Kidney epithelial cell (primary cell): ENCODE measurements around the gene NIT1. TPM values are rescaled to one million over a fixed set of nuclear protein-coding genes. Genes with fewer than 3 reads are reported as not detected.
"Not testable (repeated sequence)": the region's sequence is repeated elsewhere in the genome, so short reads cannot be mapped to it uniquely, and the experiment has no call there.

Source experiments
- DNase-seq: peaks from one replicate; pipeline ENCODE4 v3.0.0-alpha.2; 2010; ENCODE audit warnings: low read depth
- H3K27me3 ChIP-seq: 2 replicates; pipeline ENCODE4 v1.6.0; 2011; ENCODE audit warnings: low read length; ENCODE audit not compliant: control insufficient read depth, insufficient read depth
- H3K36me3 ChIP-seq: 2 replicates; pipeline ENCODE4 v1.5.1; 2011; ENCODE audit warnings: low read length; ENCODE audit not compliant: control insufficient read depth, insufficient read depth
- H3K4me3 ChIP-seq: 2 replicates; pipeline ENCODE4 v1.5.1; 2011; ENCODE audit warnings: low read depth, mild to moderate bottlenecking, control low read depth, low read length
- total RNA-seq: library from RNA; depleted of rRNA; stranded (reverse); fragments of >200 nt; gene quantifications from 2 replicates; pipeline ENCODE4 v1.2.3, GENCODE V29; 2015
- TF ChIP-seq, protein P1 (sequence below): IDR thresholded peaks from 2 replicates; pipeline ENCODE4 v1.5.1; 2011; ENCODE audit warnings: mild to moderate bottlenecking, moderate library complexity, low read length, control low read depth, inconsistent platforms; ENCODE audit not compliant: insufficient read depth, poor library complexity, severe bottlenecking

NIT1 gene
- total RNA-seq, 1 donor from 2014 or later = 35.8 TPM

DNA sequence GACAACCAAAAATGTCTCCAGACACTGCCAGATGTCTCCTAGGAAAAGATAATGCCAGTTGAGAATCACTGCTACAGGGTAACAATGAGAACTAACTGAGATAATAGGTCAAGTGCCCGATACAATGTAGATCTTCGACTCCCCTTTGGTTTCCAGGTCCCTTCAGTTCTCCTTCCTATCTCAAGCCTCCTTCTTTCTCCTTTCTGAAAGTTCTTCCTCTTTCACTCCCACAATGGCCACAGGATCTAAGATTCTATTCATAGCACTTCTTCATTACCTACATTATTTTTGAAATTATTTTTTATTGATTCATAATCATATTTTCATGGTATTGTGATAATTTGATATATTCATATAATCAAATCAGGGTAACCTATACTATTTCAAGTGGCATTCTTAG is 6.4 kb upstream of the NIT1 start:
- no peak overlapping the region for H3K4me3 ChIP-seq
- TF ChIP-seq, protein P1, sequence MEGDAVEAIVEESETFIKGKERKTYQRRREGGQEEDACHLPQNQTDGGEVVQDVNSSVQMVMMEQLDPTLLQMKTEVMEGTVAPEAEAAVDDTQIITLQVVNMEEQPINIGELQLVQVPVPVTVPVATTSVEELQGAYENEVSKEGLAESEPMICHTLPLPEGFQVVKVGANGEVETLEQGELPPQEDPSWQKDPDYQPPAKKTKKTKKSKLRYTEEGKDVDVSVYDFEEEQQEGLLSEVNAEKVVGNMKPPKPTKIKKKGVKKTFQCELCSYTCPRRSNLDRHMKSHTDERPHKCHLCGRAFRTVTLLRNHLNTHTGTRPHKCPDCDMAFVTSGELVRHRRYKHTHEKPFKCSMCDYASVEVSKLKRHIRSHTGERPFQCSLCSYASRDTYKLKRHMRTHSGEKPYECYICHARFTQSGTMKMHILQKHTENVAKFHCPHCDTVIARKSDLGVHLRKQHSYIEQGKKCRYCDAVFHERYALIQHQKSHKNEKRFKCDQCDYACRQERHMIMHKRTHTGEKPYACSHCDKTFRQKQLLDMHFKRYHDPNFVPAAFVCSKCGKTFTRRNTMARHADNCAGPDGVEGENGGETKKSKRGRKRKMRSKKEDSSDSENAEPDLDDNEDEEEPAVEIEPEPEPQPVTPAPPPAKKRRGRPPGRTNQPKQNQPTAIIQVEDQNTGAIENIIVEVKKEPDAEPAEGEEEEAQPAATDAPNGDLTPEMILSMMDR = no peak
- H3K27me3 ChIP-seq = no peaks in the 10 kb centered on the region
- DNase-seq = no peak
- no peaks in the 10 kb centered on the region for H3K36me3 ChIP-seq

DNA sequence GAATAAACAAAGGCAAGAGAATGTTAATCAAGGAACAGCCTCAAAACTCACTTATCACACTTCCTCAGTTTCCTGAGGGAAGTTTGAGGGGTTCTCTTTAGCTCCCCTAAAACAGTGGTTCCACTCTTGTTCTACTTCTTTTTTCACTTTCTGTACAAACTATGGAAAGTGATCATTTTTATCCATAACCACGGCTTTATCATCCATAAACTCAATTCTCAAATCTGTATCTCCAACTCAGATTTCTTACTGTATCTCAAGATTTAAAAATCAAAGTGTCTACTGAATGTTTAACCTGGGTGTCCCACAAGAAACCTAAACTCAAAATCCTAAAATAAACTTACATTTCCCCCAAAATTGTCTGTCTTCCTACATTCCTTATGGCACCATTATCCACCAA is 4.0 kb upstream of the NIT1 start:
- TF ChIP-seq, protein P1 = no peak
- DNase-seq = no peak
- H3K4me3 ChIP-seq = no peak overlapping the region
- no peaks in the 10 kb centered on the region for H3K36me3 ChIP-seq
- no peaks in the 10 kb centered on the region for H3K27me3 ChIP-seq

DNA sequence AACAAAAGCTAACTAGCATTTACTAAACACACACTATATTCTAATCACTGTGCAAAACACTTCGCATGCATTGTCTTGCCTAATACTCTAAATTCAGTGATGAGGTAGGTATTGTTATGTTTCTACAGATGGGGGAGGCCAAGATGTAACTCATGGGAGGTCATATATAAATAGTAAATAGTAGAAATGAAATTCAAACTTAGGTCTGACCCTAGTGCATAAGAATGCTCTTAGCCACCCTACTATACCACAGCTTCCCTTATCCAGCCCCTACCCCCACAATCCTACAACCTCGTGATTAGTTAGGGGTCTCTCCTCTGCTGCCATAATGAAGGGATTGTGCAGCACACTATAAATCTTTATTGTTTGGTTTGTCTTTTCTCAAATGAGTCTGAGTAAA is 3.3 kb upstream of the NIT1 start:
- no peak for DNase-seq
- Histone ChIP-seq H3K4me3 (no peak overlapping the region), H3K27me3 (no peaks in the 10 kb centered on the region), H3K36me3 (no peaks in the 10 kb centered on the region)
- TF ChIP-seq, protein P1 = no peak

DNA sequence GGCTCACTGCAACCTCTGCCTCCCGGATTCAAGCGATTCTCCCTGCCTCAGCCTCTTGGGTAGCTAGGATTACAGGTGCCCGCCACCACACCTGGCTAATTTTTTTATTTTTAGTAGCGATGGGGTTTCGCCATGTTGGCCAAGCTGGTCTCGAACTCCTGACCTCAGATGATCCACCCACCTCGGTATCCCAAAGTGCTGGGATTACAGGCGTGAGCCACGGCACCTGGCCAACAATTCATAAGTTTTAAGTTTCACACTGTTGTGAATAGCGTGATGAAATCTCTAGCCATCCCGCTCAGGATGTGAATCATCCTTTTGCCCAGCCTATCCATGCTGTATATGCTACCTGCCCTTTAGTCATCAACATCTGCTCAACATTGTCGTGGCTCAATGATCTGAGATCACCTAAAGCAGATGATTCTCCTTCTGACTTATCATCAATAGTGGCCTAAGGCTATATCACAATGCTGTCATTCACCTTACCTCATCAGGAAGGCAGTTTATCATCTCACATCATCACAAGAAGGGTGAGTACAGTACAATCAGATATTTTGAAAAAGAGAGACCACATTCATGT is 2.7 kb upstream of the NIT1 start:
- TF ChIP-seq, protein P1 = no peak
- Histone ChIP-seq H3K36me3 (no peaks in the 10 kb centered on the region), H3K4me3 (no peak overlapping the region), H3K27me3 (no peaks in the 10 kb centered on the region)
- peak; percentile 95 for DNase-seq

DNA sequence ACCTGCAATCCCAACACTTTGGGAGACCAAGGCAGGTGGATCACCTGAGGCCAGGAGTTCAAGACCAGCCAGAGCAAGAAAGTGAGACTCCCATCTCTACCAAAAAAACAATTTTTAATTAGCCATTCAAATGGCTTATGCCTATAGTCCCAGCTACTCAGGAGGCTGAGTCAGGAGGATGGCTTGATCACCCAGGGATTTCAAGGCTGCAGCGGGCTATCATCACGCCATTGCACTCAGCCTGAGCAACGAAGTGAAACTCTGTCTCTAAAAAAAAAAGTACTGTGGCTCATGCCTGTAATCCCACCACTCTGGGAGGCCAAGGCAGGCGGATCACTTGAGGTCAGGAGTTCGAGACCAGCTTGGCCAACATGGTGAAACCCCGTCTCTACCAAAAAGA is 1.9 kb upstream of the NIT1 start:
- not testable (repeated sequence) for DNase-seq, H3K36me3 ChIP-seq, H3K4me3 ChIP-seq, H3K27me3 ChIP-seq

DNA sequence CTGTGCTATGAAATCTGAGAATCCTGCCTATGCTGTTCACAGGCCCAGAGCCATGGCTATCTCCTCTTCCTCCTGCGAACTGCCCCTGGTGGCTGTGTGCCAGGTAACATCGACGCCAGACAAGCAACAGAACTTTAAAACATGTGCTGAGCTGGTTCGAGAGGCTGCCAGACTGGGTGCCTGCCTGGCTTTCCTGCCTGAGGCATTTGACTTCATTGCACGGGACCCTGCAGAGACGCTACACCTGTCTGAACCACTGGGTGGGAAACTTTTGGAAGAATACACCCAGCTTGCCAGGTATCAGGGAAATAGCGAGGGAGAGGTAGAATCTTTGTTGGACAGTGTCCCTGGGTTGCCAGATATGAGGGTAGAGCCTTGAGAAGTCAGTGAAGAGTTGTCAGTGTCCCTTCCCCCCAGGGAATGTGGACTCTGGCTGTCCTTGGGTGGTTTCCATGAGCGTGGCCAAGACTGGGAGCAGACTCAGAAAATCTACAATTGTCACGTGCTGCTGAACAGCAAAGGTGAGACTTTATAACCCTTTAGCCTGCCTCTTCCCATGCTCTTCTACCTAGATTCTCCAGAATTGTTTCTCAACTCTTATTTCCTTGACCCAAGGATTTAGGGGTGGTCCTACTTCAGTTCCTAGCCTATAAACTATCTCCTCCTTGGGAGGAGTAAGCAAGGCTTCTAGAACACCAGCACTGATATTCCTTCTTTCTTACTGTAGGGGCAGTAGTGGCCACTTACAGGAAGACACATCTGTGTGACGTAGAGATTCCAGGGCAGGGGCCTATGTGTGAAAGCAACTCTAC is 1.4 kb downstream of the NIT1 start:
- no peak for DNase-seq
- peaks cover 2% of the 10 kb centered on the region for H3K36me3 ChIP-seq
- TF ChIP-seq, protein P1 = peak; percentile 42
- no peaks in the 10 kb centered on the region for H3K27me3 ChIP-seq
- peak overlapping the region; percentile 99 for H3K4me3 ChIP-seq
